DND-41 (cell line): ENCODE measurements around the gene BACH2.

Experiments used
- ATAC-seq: fragments of 200-7000 bp; cut with Tn5 transposase; 3 replicates; pipeline ENCODE4 v1.9.1; 2021; ENCODE audit warnings: low read depth; ENCODE audit not compliant: insufficient read depth
- DNase-seq: peaks from one replicate; pipeline ENCODE4 v3.0.0-alpha.2; 2020
- H2AFZ ChIP-seq: 2 replicates; pipeline ENCODE4 v1.6.0; 2012; ENCODE audit warnings: low read depth, low read length
- H3K27ac ChIP-seq: 2 replicates; pipeline ENCODE4 v1.5.1; 2012; ENCODE audit warnings: low read length, inconsistent platforms
- H3K27me3 ChIP-seq: fragments of 200-600 bp; sonication (generic); 2 replicates; pipeline ENCODE4 v1.6.0; 2012; ENCODE audit warnings: low read length, mild to moderate bottlenecking, inconsistent platforms; ENCODE audit not compliant: insufficient read depth, poor library complexity
- H3K36me3 ChIP-seq: 2 replicates; pipeline ENCODE4 v1.5.1; 2012; ENCODE audit warnings: low read length, inconsistent platforms; ENCODE audit not compliant: insufficient read depth
- H3K4me1 ChIP-seq: 2 replicates; pipeline ENCODE4 v1.5.1; 2012; ENCODE audit warnings: mild to moderate bottlenecking, low read length; ENCODE audit not compliant: insufficient read depth
- H3K4me2 ChIP-seq: 2 replicates; pipeline ENCODE4 v1.6.0; 2012; ENCODE audit warnings: mild to moderate bottlenecking, moderate library complexity, low read length, inconsistent platforms; ENCODE audit not compliant: insufficient read depth
- H3K4me3 ChIP-seq, 2 experiments: fragments of 200-600 bp in 1 of 2; shearing (Covaris generic) in 1 of 2; 2 replicates each; pipeline ENCODE4 v1.5.1; 2012 to 2016; ENCODE audit warnings: inconsistent platforms in 2 of 2, low read length in 2 of 2, mild to moderate bottlenecking in 2 of 2, low read depth in 1 of 2, moderate library complexity in 1 of 2
- H3K79me2 ChIP-seq: 2 replicates; pipeline ENCODE4 v1.6.0; 2012; ENCODE audit warnings: low read length, inconsistent platforms; ENCODE audit not compliant: insufficient read depth
- H3K9ac ChIP-seq: 2 replicates; pipeline ENCODE4 v1.6.0; 2012; ENCODE audit warnings: low read depth, mild to moderate bottlenecking, inconsistent platforms, low read length, moderate library complexity
- H3K9me3 ChIP-seq: 2 replicates; pipeline ENCODE4 v1.5.1; 2012; ENCODE audit warnings: low read length, moderate library complexity, mild to moderate bottlenecking, inconsistent platforms; ENCODE audit not compliant: insufficient read depth, severe bottlenecking
- H4K20me1 ChIP-seq: 2 replicates; pipeline ENCODE4 v1.6.0; 2012; ENCODE audit warnings: low read length; ENCODE audit not compliant: insufficient read depth
- CTCF ChIP-seq: IDR thresholded peaks from 2 replicates; pipeline ENCODE4 v1.5.1; 2012; ENCODE audit warnings: borderline replicate concordance, low read length, moderate library complexity, mild to moderate bottlenecking; ENCODE audit not compliant: poor library complexity, severe bottlenecking; ENCODE audit errors: extremely low read depth
- EZH2 ChIP-seq: IDR thresholded peaks from 3 replicates; pipeline ENCODE4 v1.6.1; 2012; ENCODE audit warnings: borderline replicate concordance, low read depth, mild to moderate bottlenecking, moderate library complexity, low read length, inconsistent platforms; ENCODE audit not compliant: severe bottlenecking

The BACH2 gene

GRCh38 chr6:90107771-90108282, 188.8 kb downstream of the BACH2 start:
- no peak for TF ChIP-seq CTCF
- no peak for TF ChIP-seq EZH2
- no peak for DNase-seq
- no peak overlapping the region for H3K4me3 ChIP-seq
- H3K4me1 ChIP-seq = peaks cover 51% of the 10 kb centered on the region
- H3K79me2 ChIP-seq = no peaks in the 10 kb centered on the region
- no peaks in the 10 kb centered on the region for H3K27me3 ChIP-seq
- H3K9ac ChIP-seq = no peak overlapping the region
- no peak overlapping the region for H3K27ac ChIP-seq
- no peaks in the 10 kb centered on the region for H4K20me1 ChIP-seq
- H2AFZ ChIP-seq = no peak overlapping the region
- no peaks in the 10 kb centered on the region for H3K36me3 ChIP-seq
- no peak for ATAC-seq
- no peak overlapping the region for H3K4me2 ChIP-seq
- H3K9me3 ChIP-seq = no peaks in the 10 kb centered on the region

GRCh38 chr6:90107371-90107770, 189.3 kb downstream of the BACH2 start:
- no peak for ATAC-seq
- Histone ChIP-seq H3K9ac (no peak overlapping the region), H4K20me1 (no peaks in the 10 kb centered on the region), H3K27ac (no peak overlapping the region), H3K4me2 (no peak overlapping the region), H3K4me1 (peaks cover 51% of the 10 kb centered on the region), H3K27me3 (no peaks in the 10 kb centered on the region), H3K79me2 (no peaks in the 10 kb centered on the region), H3K9me3 (no peaks in the 10 kb centered on the region), H3K36me3 (no peaks in the 10 kb centered on the region), H2AFZ (no peak overlapping the region), H3K4me3 (no peak overlapping the region)
- DNase-seq = no peak
- TF ChIP-seq EZH2 (no peak), CTCF (no peak)

GRCh38 chr6:90106449-90106848, 190.2 kb downstream of the BACH2 start:
- Histone ChIP-seq H3K36me3 (no peaks in the 10 kb centered on the region), H3K27ac (peak overlapping the region; percentile 48; the same call in 1 of the 2 replicates), H3K79me2 (no peaks in the 10 kb centered on the region), H3K4me1 (peaks cover 46% of the 10 kb centered on the region), H3K27me3 (no peaks in the 10 kb centered on the region), H3K4me3 (no peak overlapping the region), H2AFZ (no peak overlapping the region), H3K4me2 (no peak overlapping the region), H3K9ac (no peak overlapping the region), H3K9me3 (no peaks in the 10 kb centered on the region), H4K20me1 (no peaks in the 10 kb centered on the region)
- TF ChIP-seq CTCF (no peak), EZH2 (no peak)
- ATAC-seq (no peak), DNase-seq (no peak)

- no peak for DNase-seq
- TF ChIP-seq EZH2 (no peak), CTCF (no peak)
- no peaks in the 10 kb centered on the region for H4K20me1 ChIP-seq
- no peaks in the 10 kb centered on the region for H3K9me3 ChIP-seq
- H3K36me3 ChIP-seq = no peaks in the 10 kb centered on the region
- no peaks in the 10 kb centered on the region for H3K79me2 ChIP-seq
- ATAC-seq = peak; percentile 67
- H3K4me3 ChIP-seq = no peak overlapping the region
- H3K9ac ChIP-seq = no peak overlapping the region
- H3K4me1 ChIP-seq = peaks cover 38% of the 10 kb centered on the region
- no peaks in the 10 kb centered on the region for H3K27me3 ChIP-seq
- H3K27ac ChIP-seq = peak overlapping the region; percentile 48
- H2AFZ ChIP-seq = 0 out of 2 replicates have a peak overlapping the region, but pooled peaks have one; percentile 4
- no peak overlapping the region; the same call in 1 of the 2 replicates for H3K4me2 ChIP-seq
Observed at GRCh38 chr6:90105506-90106170, 191.0 kb downstream of the BACH2 start.
